NCI-H69 (cell line): ENCODE results near the gene VSTM4.

Experiments
- DNase-seq: peaks from one replicate; lab custom pipeline; 2025; lab: John Stamatoyannopoulos, UW

VSTM4 gene

GRCh38 chr10:49116509-49117375, 1.4 kb upstream of the VSTM4 start:
- DNase-seq, result no peak

- no peak for DNase-seq
Observed at GRCh38 chr10:49115796-49116508, 630 bp upstream of the VSTM4 start.

GRCh38 chr10:49114718-49115014, 656 bp downstream of the VSTM4 start:
- no peak for DNase-seq

GRCh38 chr10:49113741-49114141, 1.6 kb downstream of the VSTM4 start:
- no peak for DNase-seq

- DNase-seq, result no peak
Observed at GRCh38 chr10:49112851-49113250, 2.5 kb downstream of the VSTM4 start.

- DNase-seq, result no peak
Observed at GRCh38 chr10:49112098-49112497, 3.2 kb downstream of the VSTM4 start.

GRCh38 chr10:49111320-49111698, 4.0 kb downstream of the VSTM4 start:
- DNase-seq, result no peak

GRCh38 chr10:49110684-49111319, 4.5 kb downstream of the VSTM4 start:
- no peak for DNase-seq

GRCh38 chr10:49109669-49110340, 5.5 kb downstream of the VSTM4 start:
- DNase-seq, result peak; percentile 64

- no peak for DNase-seq
Observed at GRCh38 chr10:49108656-49109055, 6.7 kb downstream of the VSTM4 start.

GRCh38 chr10:49107887-49108267, 7.4 kb downstream of the VSTM4 start:
- DNase-seq, result no peak

GRCh38 chr10:49107111-49107886, 8.0 kb downstream of the VSTM4 start:
- DNase-seq, result no peak

GRCh38 chr10:49106451-49106850, 8.9 kb downstream of the VSTM4 start:
- no peak for DNase-seq

- DNase-seq, result no peak
Observed at GRCh38 chr10:49105076-49105475, 10.2 kb downstream of the VSTM4 start.

- no peak for DNase-seq
Observed at GRCh38 chr10:49104323-49104722, 11.0 kb downstream of the VSTM4 start.

- no peak for DNase-seq
Observed at GRCh38 chr10:49103761-49104160, 11.6 kb downstream of the VSTM4 start.

- no peak for DNase-seq
Observed at GRCh38 chr10:49099046-49099445, 16.3 kb downstream of the VSTM4 start.

GRCh38 chr10:49096890-49097445, 18.4 kb downstream of the VSTM4 start:
- peak; percentile 35 for DNase-seq

- DNase-seq, result no peak
Observed at GRCh38 chr10:49094646-49095045, 20.7 kb downstream of the VSTM4 start.

GRCh38 chr10:49093922-49094321, 21.4 kb downstream of the VSTM4 start:
- no peak for DNase-seq

- DNase-seq, result no peak
Observed at GRCh38 chr10:49092477-49092876, 22.8 kb downstream of the VSTM4 start.
